K562 (cell line): Measurements from ENCODE around the gene LMNB1. TPM values are rescaled to one million over a fixed set of nuclear protein-coding genes. Genes with fewer than 3 reads are reported as not detected.

ENCODE experiments used
- ATAC-seq: fragments of 200-7000 bp; cut with Tn5 transposase; 3 replicates; pipeline ENCODE4 v1.9.1; 2020; ENCODE audit warnings: moderate library complexity
- BruUV-seq: library from RNA; stranded (reverse); fragments of 400-500 nt; replicated peaks from 2 replicates; lab custom pipeline; 2021; lab: Mats Ljungman, UMichigan
- CTCF ChIA-PET: fragments of 300-600 bp; formaldehyde crosslinking; extraction: SDS; loops from one replicate; lab custom pipeline; 2021; ENCODE audit warnings: low intra/inter-chr PET ratio; lab: Yijun Ruan, JAX
- POLR2A ChIA-PET: fragments of 300-600, 350-650 bp; sonication (Branson Sonifier 250); formaldehyde crosslinking; extraction: SDS; loops from one replicate; lab custom pipeline; 2021; ENCODE audit warnings: antibody characterized with exemption, inconsistent platforms; lab: Yijun Ruan, JAX
- DNase-seq, 4 experiments: peaks; one replicate each; pipeline versions ENCODE4 v3.0.0 to v3.0.0-alpha.2; 2011 to 2018; ENCODE audit warnings: low spot score in 3 of 4, mixed read lengths in 3 of 4; ENCODE audit errors: extremely low read depth in 1 of 4
- FAIRE-seq: peaks from 2 replicates; lab custom pipeline; 2011; peaks lifted over from hg19 to GRCh38; lab: Jason Lieb, UNC
- H2AFZ ChIP-seq: 2 replicates; pipeline ENCODE4 v1.6.0; 2011; ENCODE audit warnings: low read depth, low read length, control low read depth, inconsistent platforms
- H3K27ac ChIP-seq: fragments of 200-600 bp; 3 replicates; pipeline ENCODE4 v1.8.0; 2011; ENCODE audit warnings: low read depth, mild to moderate bottlenecking, control low read depth, inconsistent platforms, low read length, moderate library complexity, mixed read lengths; ENCODE audit errors: extremely low read depth
- H3K27me3 ChIP-seq, 2 experiments: fragments of 300-600 bp in 1 of 2; 2 replicates in 1 of 2; 3 replicates in 1 of 2; pipeline versions ENCODE4 v1.6.0 to v1.8.0; 2011; ENCODE audit warnings: inconsistent platforms in 2 of 2, low read length in 2 of 2, mild to moderate bottlenecking in 1 of 2, mixed read lengths in 1 of 2, moderate library complexity in 1 of 2; ENCODE audit not compliant: control insufficient read depth in 2 of 2, insufficient read depth in 2 of 2
- H3K36me3 ChIP-seq: fragments of 300-600 bp; 3 replicates; pipeline ENCODE4 v1.8.0; 2011; ENCODE audit warnings: mild to moderate bottlenecking, low read length, inconsistent platforms; ENCODE audit not compliant: control insufficient read depth, insufficient read depth
- H3K4me1 ChIP-seq, 2 experiments: fragments of 200-600 bp in 1 of 2; replicated peaks in 1 of 2; 2 replicates in 1 of 2; 3 replicates in 1 of 2; pipeline versions ENCODE4 v1.5.1 to v1.8.0; 2011; ENCODE audit warnings: inconsistent platforms in 2 of 2, low read length in 2 of 2, mild to moderate bottlenecking in 1 of 2, mixed read lengths in 1 of 2, moderate library complexity in 1 of 2; ENCODE audit not compliant: control insufficient read depth in 2 of 2, insufficient read depth in 2 of 2
- H3K4me2 ChIP-seq: 2 replicates; pipeline ENCODE4 v1.6.1; 2011; ENCODE audit warnings: low read length, control low read depth, inconsistent platforms, mixed read lengths; ENCODE audit not compliant: insufficient read depth
- H3K4me3 ChIP-seq: fragments of 200-600 bp; sonication (generic), shearing (Covaris generic); 2 replicates; pipeline ENCODE4 v1.5.1; 2016; ENCODE audit warnings: control low read depth, inconsistent platforms
- H3K79me2 ChIP-seq: fragments of 200-600 bp; 3 replicates; pipeline ENCODE4 v1.8.0; 2011; ENCODE audit warnings: low read length, inconsistent platforms; ENCODE audit not compliant: control insufficient read depth, insufficient read depth
- H3K9ac ChIP-seq, 2 experiments: 2 replicates each; pipeline versions ENCODE4 v1.6.0 to v1.6.1; 2011; ENCODE audit warnings: low read depth in 2 of 2, low read length in 2 of 2, control low read depth in 1 of 2, inconsistent platforms in 1 of 2, mild to moderate bottlenecking in 1 of 2, mixed read lengths in 1 of 2; ENCODE audit not compliant: insufficient read depth in 1 of 2
- H3K9me1 ChIP-seq: one replicate; pipeline ENCODE4 v1.6.0; 2011; ENCODE audit warnings: inconsistent platforms, mild to moderate bottlenecking, low read length, moderate library complexity; ENCODE audit not compliant: control insufficient read depth, insufficient read depth
- H3K9me3 ChIP-seq: replicated peaks from 2 replicates; pipeline ENCODE4 v1.5.1; 2011; ENCODE audit warnings: low read depth, low read length, inconsistent platforms; ENCODE audit not compliant: control insufficient read depth, insufficient read depth
- H4K20me1 ChIP-seq: replicated peaks from 2 replicates; pipeline ENCODE4 v1.6.1; 2011; ENCODE audit warnings: low read length, inconsistent platforms, mixed read lengths; ENCODE audit not compliant: control insufficient read depth, insufficient read depth
- ARHGAP35 ChIP-seq: fragments of 450-650 bp; IDR thresholded peaks from 2 replicates; pipeline ENCODE4 v1.6.1; 2018; ENCODE audit not compliant: partially characterized antibody
- ETS2 ChIP-seq: IDR thresholded peaks from 2 replicates; pipeline ENCODE4 v1.6.1; 2016; ENCODE audit warnings: borderline replicate concordance, missing genetic modification characterization, mild to moderate bottlenecking, moderate library complexity, missing compliant biosample characterization; ENCODE audit not compliant: poor library complexity, severe bottlenecking
- GATAD2B ChIP-seq: fragments of 450-650 bp; IDR thresholded peaks from 2 replicates; pipeline ENCODE4 v1.6.1; 2017; ENCODE audit warnings: mild to moderate bottlenecking, borderline replicate concordance
- GMEB1 ChIP-seq: fragments of 250-450 bp; sonication (Bioruptor Pico); IDR thresholded peaks from 2 replicates; pipeline ENCODE4 v1.4.0; 2020; ENCODE audit warnings: mild to moderate bottlenecking
- MNT ChIP-seq, 2 experiments: fragments of 450-650 bp; conservative IDR thresholded peaks; 2 replicates each; pipeline ENCODE4 v1.6.1; 2017; ENCODE audit warnings: mild to moderate bottlenecking in 2 of 2, moderate library complexity in 2 of 2
- RAD21 ChIP-seq, 2 experiments: fragments of 250-450 bp in 1 of 2; fragments of 450-650 bp in 1 of 2; sonication (Bioruptor Pico) in 1 of 2; formaldehyde crosslinking in 1 of 2; IDR thresholded peaks in 1 of 2; conservative IDR thresholded peaks in 1 of 2; 2 replicates each; pipeline versions ENCODE4 v1.4.0 to v1.8.0; 2020 to 2022; ENCODE audit warnings: mild to moderate bottlenecking in 2 of 2, moderate library complexity in 1 of 2
- ZNF133 ChIP-seq: fragments of 250-450 bp; sonication (Bioruptor Pico); IDR thresholded peaks from 2 replicates; pipeline ENCODE4 v1.4.0; 2020; ENCODE audit warnings: mild to moderate bottlenecking
- ZNF140 ChIP-seq: fragments of 250-450 bp; sonication (Bioruptor Pico); IDR thresholded peaks from 2 replicates; pipeline ENCODE4 v1.8.0; 2021; ENCODE audit warnings: moderate library complexity, mild to moderate bottlenecking, inconsistent platforms
- ZNF384 ChIP-seq: IDR thresholded peaks from 2 replicates; pipeline ENCODE4 v1.6.1; 2012; ENCODE audit warnings: low read depth, low read length, improper control_type of control experiment
- WGBS: fragments of 100-300 bp; shearing (Covaris generic); methylation state at CpG from one replicate; pipeline ENCODE4 v1.1.6; 2016; ENCODE audit warnings: low coverage, mixed read lengths; ENCODE audit not compliant: insufficient coverage; ENCODE audit errors: missing lambda C conversion rate; 5-methylcytosine and 5-hydroxymethylcytosine counted together
- in situ Hi-C: fragments of 300-500 bp; cut with MboI; formaldehyde crosslinking; loops from 4 replicates; pipeline ENCODE4 v1.15.0; 2018; ENCODE audit warnings: inconsistent platforms, mixed read lengths
- intact Hi-C: fragments of 100-400 bp; cut with micrococcal nuclease; formaldehyde crosslinking; loops from 2 replicates; pipeline ENCODE4 v1.14.2; 2022
- polyA plus RNA-seq, 8 experiments: library from polyadenylated mRNA; depleted of rRNA in 4 of 8; stranded (reverse) in 5 of 8; unstranded in 3 of 8; fragments of >200 nt; fragmentation: Nextera tagmentation in 2 of 8; fragmentation: Illumina TruSeq in 1 of 8; extraction: Ambion mirVana in 2 of 8; extraction: Trizol in 1 of 8; gene quantifications; 2 replicates each; pipeline versions ENCODE4 v1.2.1 to v1.2.3, GENCODE V29; 2011 to 2014; ENCODE audit warnings: inconsistent platforms in 1 of 8, missing spikeins in 1 of 8
- total RNA-seq, 7 experiments: library from RNA; depleted of rRNA in 6 of 7; stranded (reverse); fragments of >200 nt in 6 of 7; fragmentation: Illumina TruSeq in 2 of 7; extraction: Trizol in 2 of 7; gene quantifications; 2 replicates each; pipeline versions ENCODE4 v1.2.1 to v1.2.3, GENCODE V29; 2011 to 2021; ENCODE audit warnings: low replicate concordance in 1 of 7

The LMNB1 gene
- total and polyA plus RNA-seq, 9 of the 15 experiments (the other 6 are each of a cell fraction or from before 2014, with no cell fraction given), result 2.8 to 190 (median 131) TPM

GRCh38 chr5:126808521-126808988, 31.6 kb downstream of the LMNB1 start (continued):
- TF ChIP-seq RAD21 (CRISPR knock-in tag; conservative IDR thresholded peaks at IDR 0.05 in 1 of 2, IDR thresholded peaks at IDR 0.05 in 1 of 2) (peak; percentile 37 to 61), ZNF133 (CRISPR knock-in tag) (no peak), ZNF384 (peak; percentile 88), ZNF140 (CRISPR knock-in tag) (no peak), MNT (conservative IDR thresholded peaks at IDR 0.05) (0 out of 4 replicates have a peak, but pooled peaks of 1 of the 2 experiments have one; percentile 20), GATAD2B (0 out of 2 replicates have a peak, but pooled peaks have one; percentile 15)

- DNase-seq, result no peak
- ChIA-PET POLR2A (interaction anchor here (0.7 to 0.9 kb wide), 2 partner anchors 133 to 194 kb away, joined by 3 read pairs; no protein-coding TSS in a partner anchor), CTCF (interaction anchor here (0.7 kb wide), 1 partner anchor 154 kb away, joined by 3 read pairs; no protein-coding TSS in a partner anchor)
- Histone ChIP-seq H3K4me1 (peaks cover 0 to 3% of the 10 kb centered on the region in 2 experiments; a peak in 1 of 5 replicates), H3K36me3 (peaks cover 97% of the 10 kb centered on the region), H3K79me2 (peaks cover 30% of the 10 kb centered on the region), H3K9me3 (no peaks in the 10 kb centered on the region), H3K27me3 (no peaks in the 10 kb centered on the region), H3K4me3 (no peak overlapping the region), H3K27ac (no peak overlapping the region), H3K9ac (no peak overlapping the region), H3K4me2 (no peak overlapping the region), H3K9me1 (no peaks in the 10 kb centered on the region), H2AFZ (no peak overlapping the region), H4K20me1 (no peaks in the 10 kb centered on the region)
- intact Hi-C loops (loop anchor here (10.0 kb wide), 1 partner anchor 455 kb away; no protein-coding TSS in a partner anchor), in situ Hi-C loops (no loop called here)
- no peak for TF ChIP-seq ARHGAP35
- no peak for TF ChIP-seq ETS2 (tag)
- TF ChIP-seq GMEB1 (CRISPR knock-in tag), result no peak
- 92% methylated on average over 7 of the region's 7 CpGs for WGBS
- no peak for FAIRE-seq
- BruUV-seq, result no TSS peak
- ATAC-seq, result no peak
Measured at GRCh38 chr5:126809916-126810315, 33.0 kb downstream of the LMNB1 start.
